Measurements from ENCODE around the gene RPTOR.
A peak's percentile ranks its signal among the peaks of the same experiment; 100 is the strongest.

RPTOR gene

GRCh38 chr17:80891397-80892018 lies 346.9 kb downstream of the RPTOR start:
- TF ChIP-seq CTCF (IDR thresholded peaks at IDR 0.05; ENCODE audit: control insufficient read depth, insufficient read depth, low read depth, low read length, missing control alignments): peak; percentile 38
- peak; percentile 55 for DNase-seq (ENCODE audit: low read depth)
- peak overlapping the region; percentile 1; the same call in 1 of the 2 replicates for H3K4me3 ChIP-seq (ENCODE audit: control insufficient read depth, low read depth, low read length)

GRCh38 chr17:80892019-80892855 lies 347.6 kb downstream of the RPTOR start:
- peak; percentile 91 for DNase-seq (ENCODE audit: low read depth)
- H3K4me3 ChIP-seq (ENCODE audit: control insufficient read depth, low read depth, low read length): no peak overlapping the region
- peak; percentile 1 for TF ChIP-seq CTCF (IDR thresholded peaks at IDR 0.05; ENCODE audit: control insufficient read depth, insufficient read depth, low read depth, low read length, missing control alignments)

GRCh38 chr17:80892900-80893603 lies 348.4 kb downstream of the RPTOR start:
- DNase-seq (ENCODE audit: low read depth): peak; percentile 13
- no peak for TF ChIP-seq CTCF (IDR thresholded peaks at IDR 0.05; ENCODE audit: control insufficient read depth, insufficient read depth, low read depth, low read length, missing control alignments)
- H3K4me3 ChIP-seq (ENCODE audit: control insufficient read depth, low read depth, low read length): no peak overlapping the region

GRCh38 chr17:80893604-80894438 lies 349.2 kb downstream of the RPTOR start:
- H3K4me3 ChIP-seq (ENCODE audit: control insufficient read depth, low read depth, low read length): no peak overlapping the region
- no peak for DNase-seq (ENCODE audit: low read depth)
- no peak for TF ChIP-seq CTCF (IDR thresholded peaks at IDR 0.05; ENCODE audit: control insufficient read depth, insufficient read depth, low read depth, low read length, missing control alignments)

GRCh38 chr17:80894439-80894721 lies 349.7 kb downstream of the RPTOR start:
- no peak for TF ChIP-seq CTCF (IDR thresholded peaks at IDR 0.05; ENCODE audit: control insufficient read depth, insufficient read depth, low read depth, low read length, missing control alignments)
- H3K4me3 ChIP-seq (ENCODE audit: control insufficient read depth, low read depth, low read length): no peak overlapping the region
- no peak for DNase-seq (ENCODE audit: low read depth)

- no peak overlapping the region for H3K4me3 ChIP-seq (ENCODE audit: control insufficient read depth, low read depth, low read length)
- DNase-seq (ENCODE audit: low read depth): no peak
- no peak for TF ChIP-seq CTCF (IDR thresholded peaks at IDR 0.05; ENCODE audit: control insufficient read depth, insufficient read depth, low read depth, low read length, missing control alignments)
These were observed 350.1 kb downstream of the RPTOR start for GRCh38 chr17:80894726-80895125.
